ENCODE measurements around the gene AZGP1.

- TF ChIP-seq CTCF (optimal IDR thresholded peaks at IDR 0.05 in 1 of 3, IDR thresholded peaks at IDR 0.05 in 1 of 3, conservative IDR thresholded peaks at IDR 0.05 in 1 of 3; ENCODE audit: extremely low read depth in 1 of 3, insufficient read depth in 2 of 3, low read length in 3 of 3) = no peak
- TF ChIP-seq EZH2 (IDR thresholded peaks at IDR 0.05; ENCODE audit: low read length) = no peak
Measured at GRCh38 chr7:100010901-100011300, 35.1 kb upstream of the AZGP1 start.
